Right lobe of liver (tissue), 6 donors: ENCODE results near the gene SLC6A9. TPM values are rescaled to one million over a fixed set of nuclear protein-coding genes. Genes with fewer than 3 reads are reported as not detected.

Source experiments
- ATAC-seq, 4 donors: fragments of 200-7000 bp; cut with Tn5 transposase; one replicate each; pipeline ENCODE4 v1.9.1; 2020; ENCODE audit warnings: mild to moderate bottlenecking in 4 of 4, moderate library complexity in 4 of 4
- DNase-seq, 3 donors: peaks; one replicate each; pipeline ENCODE4 v3.0.0-alpha.2; 2020
- H3K27ac ChIP-seq, 3 donors: fragments of 200-600 bp; one replicate each; pipeline ENCODE4 v1.8.0; 2022
- H3K27me3 ChIP-seq, 2 donors: fragments of 200-600 bp; one replicate each; pipeline ENCODE4 v1.8.0; 2022
- H3K36me3 ChIP-seq, 4 donors: fragments of 200-600 bp; sonication (generic) in 1 of 4; one replicate each; pipeline versions ENCODE4 v1.5.1 to v1.8.0; 2017 to 2022; ENCODE audit warnings: control low read depth in 1 of 4
- H3K4me1 ChIP-seq, 4 donors: fragments of 200-600 bp; sonication (generic) in 1 of 4; one replicate each; pipeline versions ENCODE4 v1.5.1 to v1.8.0; 2017 to 2022; ENCODE audit warnings: control low read depth in 1 of 4
- H3K4me3 ChIP-seq, 3 donors: fragments of 200-600 bp; one replicate each; pipeline ENCODE4 v1.8.0; 2022
- H3K9me3 ChIP-seq, 4 donors: fragments of 200-600 bp; sonication (generic) in 1 of 4; one replicate each; pipeline versions ENCODE4 v1.5.1 to v1.8.0; 2017 to 2022; ENCODE audit warnings: control low read depth in 1 of 4
- CTCF ChIP-seq, 4 donors: fragments of 200-600 bp in 3 of 4; fragments of 450-650 bp in 1 of 4; IDR thresholded peaks; one replicate each; pipeline versions ENCODE4 v1.5.1 to v1.8.0; 2016 to 2022; ENCODE audit warnings: antibody characterized with exemption in 4 of 4, mild to moderate bottlenecking in 2 of 4
- POLR2A ChIP-seq: fragments of 450-650 bp; IDR thresholded peaks from one replicate; pipeline ENCODE4 v1.6.1; 2017; ENCODE audit warnings: antibody characterized with exemption, mild to moderate bottlenecking
- WGBS: methylation state at CpG from one replicate; pipeline ENCODE4 v1.1.6; 2018; ENCODE audit warnings: low coverage, low lambda C conversion rate; ENCODE audit not compliant: insufficient coverage; ENCODE audit errors: missing lambda C conversion rate; 5-methylcytosine and 5-hydroxymethylcytosine counted together
- intact Hi-C, 2 donors: fragments of 100-400 bp; cut with DNase I; formaldehyde crosslinking; loops; one replicate each; pipeline versions ENCODE4 v1.11.2 to v1.14.1; 2022
- total RNA-seq, 6 experiments: library from RNA; depleted of rRNA in 2 of 6; stranded (reverse); fragments of >200 nt in 2 of 6; fragmentation: NEBNext Ultra II Directional in 3 of 6; extraction: Animal tissue kit (Norgen Biotek cat#: 25700) in 3 of 6; gene quantifications; one replicate each; pipeline versions ENCODE4 v1.1.0 to v1.2.4, GENCODE V29; 2016 to 2023
- donor health status: DM: no; HTN: yes; CAD: no.
- donor health status: DM: no; HTN: no; CAD: no.
- donor health status: DM: no; HTN: no; CAD: no.
- donor health status: DM: no; HTN: yes; CAD: no.
- donor health status: DM: no; HTN: yes; CAD: no.

The SLC6A9 gene
- total RNA-seq, 6 experiments from 2014 or later, result 0.78 to 2.2 (median 1.9) TPM

- Histone ChIP-seq H3K9me3 (no peaks in the 10 kb centered on the region), H3K4me3 (no peak overlapping the region), H3K36me3 (peaks cover 0 to 9% (median 6%) of the 10 kb centered on the region in 4 donors), H3K4me1 (peaks cover 0 to under 1% (median 0%) of the 10 kb centered on the region in 4 donors), H3K27me3 (no peaks in the 10 kb centered on the region), H3K27ac (no peak overlapping the region)
- no peak for ATAC-seq
- intact Hi-C loops, result no loop called here
- WGBS, result 100% methylated on average over 2 of the region's 3 CpGs
- no peak for DNase-seq
- no peak for TF ChIP-seq POLR2A
- no peak for TF ChIP-seq CTCF (IDR thresholded peaks at IDR 0.05)
These were observed 65.9 kb downstream of the SLC6A9 start for GRCh38 chr1:43965316-43965715.

- intact Hi-C loops, result no loop called here
- WGBS, result 93% methylated on average over 1 of the region's 5 CpGs
These were observed 67.4 kb downstream of the SLC6A9 start for GRCh38 chr1:43963890-43964289.

DNA sequence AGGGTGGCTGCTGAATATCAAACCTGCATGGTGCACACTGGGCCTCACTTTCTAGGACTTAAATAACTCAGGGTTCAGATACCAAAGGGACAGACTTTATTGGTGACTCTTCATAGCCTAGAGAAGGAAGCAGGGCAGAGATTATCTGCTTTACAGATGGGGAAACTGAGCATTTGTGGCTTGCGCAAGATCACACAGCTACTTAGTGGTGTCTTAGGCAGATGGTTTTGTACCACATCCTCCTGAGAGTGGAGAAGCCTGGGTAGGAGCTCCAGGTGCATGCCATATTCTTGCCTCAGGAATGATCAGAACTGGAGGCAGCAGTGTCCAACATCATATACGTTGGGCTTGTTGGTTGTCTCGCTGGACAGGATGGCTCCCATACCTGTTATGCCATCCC, 68.3 kb downstream of the SLC6A9 start:
- ATAC-seq, result no peak

More at GRCh38 chr1:43963890-43964289, 67.4 kb downstream of the SLC6A9 start:
- Histone ChIP-seq H3K36me3 (peaks cover 0 to 15% (median 6%) of the 10 kb centered on the region in 4 donors), H3K27me3 (no peaks in the 10 kb centered on the region), H3K4me3 (no peak overlapping the region), H3K9me3 (no peaks in the 10 kb centered on the region), H3K27ac (no peak overlapping the region), H3K4me1 (no peaks in the 10 kb centered on the region)
- DNase-seq (no peak), ATAC-seq (no peak)
- TF ChIP-seq CTCF (IDR thresholded peaks at IDR 0.05) (no peak), POLR2A (no peak)

DNA sequence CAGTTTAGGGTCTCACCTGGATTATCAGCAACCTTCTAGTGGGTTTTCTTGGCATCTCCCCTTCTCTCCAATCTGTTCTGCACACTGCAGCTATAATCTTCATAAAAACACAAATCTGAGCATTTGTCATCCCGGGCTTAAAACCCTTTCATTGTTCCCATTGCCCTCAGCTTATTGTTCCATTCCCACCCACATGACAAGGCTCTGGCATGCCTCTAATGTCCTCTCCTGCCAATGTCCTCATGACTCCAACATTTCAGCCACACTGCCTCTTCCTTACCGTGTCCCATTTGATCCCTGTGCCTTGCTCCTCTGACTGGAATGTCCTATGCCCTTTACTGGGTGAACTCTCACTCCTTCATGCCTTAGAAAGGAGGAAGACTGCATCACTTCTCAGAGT, 68.9 kb downstream of the SLC6A9 start:
- no peak for ATAC-seq
- intact Hi-C loops, result no loop called here
- Histone ChIP-seq H3K4me1 (no peaks in the 10 kb centered on the region), H3K36me3 (peaks cover 0 to 29% (median 8%) of the 10 kb centered on the region in 4 donors), H3K9me3 (no peaks in the 10 kb centered on the region), H3K4me3 (no peak overlapping the region), H3K27ac (no peak overlapping the region), H3K27me3 (no peaks in the 10 kb centered on the region)
- WGBS, result 89% methylated on average over 2 of the region's 2 CpGs
- no peak for TF ChIP-seq POLR2A
- no peak for TF ChIP-seq CTCF (IDR thresholded peaks at IDR 0.05)
- no peak for DNase-seq

More for the DNA sequence above, 68.3 kb downstream of the SLC6A9 start:
- WGBS, result 80% methylated on average over 2 of the region's 3 CpGs
- H3K36me3 ChIP-seq, result peaks cover 0 to 24% (median 6%) of the 10 kb centered on the region in 4 donors
- TF ChIP-seq CTCF (IDR thresholded peaks at IDR 0.05) (no peak), POLR2A (no peak)
- no peak for DNase-seq
- no peak overlapping the region for H3K27ac ChIP-seq
- no peaks in the 10 kb centered on the region for H3K9me3 ChIP-seq
- H3K4me3 ChIP-seq, result no peak overlapping the region
- no peaks in the 10 kb centered on the region for H3K27me3 ChIP-seq
- H3K4me1 ChIP-seq, result no peaks in the 10 kb centered on the region
- intact Hi-C loops, result no loop called here

- no peak for ATAC-seq
- Histone ChIP-seq H3K27me3 (no peaks in the 10 kb centered on the region), H3K9me3 (no peaks in the 10 kb centered on the region), H3K27ac (no peak overlapping the region), H3K4me3 (no peak overlapping the region), H3K36me3 (peaks cover 0 to 34% (median 11%) of the 10 kb centered on the region in 4 donors), H3K4me1 (no peaks in the 10 kb centered on the region)
- TF ChIP-seq POLR2A (no peak), CTCF (IDR thresholded peaks at IDR 0.05) (no peak)
- no peak for DNase-seq
- WGBS, result 95% methylated on average over 2 of the region's 3 CpGs
- intact Hi-C loops, result no loop called here
These were observed 69.6 kb downstream of the SLC6A9 start for GRCh38 chr1:43961692-43962091.
